Loucy (cell line): ENCODE measurements around the gene ATP7B.

ENCODE experiments used
- H2AFZ ChIP-seq: fragments of 200-600 bp; sonication (generic); 2 replicates; pipeline ENCODE4 v1.6.0; 2016; ENCODE audit warnings: antibody characterized with exemption, mild to moderate bottlenecking, low read length, moderate library complexity
- H3F3A ChIP-seq: fragments of 200-600 bp; 2 replicates; pipeline ENCODE4 v1.6.0; 2016; ENCODE audit warnings: antibody characterized with exemption, low read depth, mild to moderate bottlenecking
- H3K27me3 ChIP-seq: fragments of 200-600 bp; sonication (generic); 2 replicates; pipeline ENCODE4 v1.6.1; 2014; ENCODE audit warnings: low read length, mild to moderate bottlenecking; ENCODE audit not compliant: insufficient read depth, poor library complexity, severe bottlenecking
- H3K36me3 ChIP-seq: fragments of 200-600 bp; sonication (generic); 2 replicates; pipeline ENCODE4 v1.6.1; 2016; ENCODE audit warnings: low read length; ENCODE audit not compliant: insufficient read depth
- H3K4me1 ChIP-seq: fragments of 200-600 bp; sonication (generic); 2 replicates; pipeline ENCODE4 v1.5.1; 2014; ENCODE audit warnings: low read length, mild to moderate bottlenecking; ENCODE audit not compliant: insufficient read depth, poor library complexity, severe bottlenecking
- H3K4me2 ChIP-seq: fragments of 200-600 bp; sonication (generic); 2 replicates; pipeline ENCODE4 v1.6.0; 2014; ENCODE audit warnings: antibody characterized with exemption, low read length, low read depth, mild to moderate bottlenecking; ENCODE audit not compliant: poor library complexity, severe bottlenecking
- H3K4me3 ChIP-seq: fragments of 200-600 bp; sonication (generic); 2 replicates; pipeline ENCODE4 v1.5.1; 2014; ENCODE audit warnings: low read length, mild to moderate bottlenecking, mixed read lengths; ENCODE audit not compliant: poor library complexity, severe bottlenecking
- H3K79me2 ChIP-seq: fragments of 200-600 bp; sonication (generic); 2 replicates; pipeline ENCODE4 v1.6.1; 2014; ENCODE audit warnings: low read length; ENCODE audit not compliant: insufficient read depth
- H3K9ac ChIP-seq: fragments of 200-600 bp; sonication (generic); 2 replicates; pipeline ENCODE4 v1.6.0; 2014; ENCODE audit warnings: mild to moderate bottlenecking, low read depth, low read length, moderate library complexity; ENCODE audit not compliant: poor library complexity, severe bottlenecking
- H3K9me2 ChIP-seq: fragments of 200-600 bp; sonication (generic); replicated peaks from 2 replicates; pipeline ENCODE4 v1.6.1; 2016; ENCODE audit warnings: low read depth, low read length, mixed read lengths
- H3K9me3 ChIP-seq: fragments of 200-600 bp; sonication (generic); 2 replicates; pipeline ENCODE4 v1.6.1; 2014; ENCODE audit warnings: mild to moderate bottlenecking, antibody characterized with exemption, low read length, low read depth; ENCODE audit not compliant: insufficient read depth
- H4K20me1 ChIP-seq: fragments of 200-600 bp; sonication (generic); 2 replicates; pipeline ENCODE4 v1.6.0; 2014; ENCODE audit warnings: antibody characterized with exemption, low read length, mild to moderate bottlenecking; ENCODE audit not compliant: insufficient read depth, poor library complexity, severe bottlenecking
- EZH2phosphoT487 ChIP-seq: fragments of 200-600 bp; IDR thresholded peaks from 2 replicates; pipeline ENCODE4 v1.6.1; 2018; ENCODE audit warnings: antibody characterized with exemption, mild to moderate bottlenecking, moderate library complexity, borderline replicate concordance
- TF ChIP-seq, protein P1 (sequence below): fragments of 200-600 bp; sonication (generic); conservative IDR thresholded peaks from 2 replicates; pipeline ENCODE4 v1.5.1; 2014; ENCODE audit warnings: mild to moderate bottlenecking, antibody characterized with exemption, low read length

The ATP7B gene

DNA sequence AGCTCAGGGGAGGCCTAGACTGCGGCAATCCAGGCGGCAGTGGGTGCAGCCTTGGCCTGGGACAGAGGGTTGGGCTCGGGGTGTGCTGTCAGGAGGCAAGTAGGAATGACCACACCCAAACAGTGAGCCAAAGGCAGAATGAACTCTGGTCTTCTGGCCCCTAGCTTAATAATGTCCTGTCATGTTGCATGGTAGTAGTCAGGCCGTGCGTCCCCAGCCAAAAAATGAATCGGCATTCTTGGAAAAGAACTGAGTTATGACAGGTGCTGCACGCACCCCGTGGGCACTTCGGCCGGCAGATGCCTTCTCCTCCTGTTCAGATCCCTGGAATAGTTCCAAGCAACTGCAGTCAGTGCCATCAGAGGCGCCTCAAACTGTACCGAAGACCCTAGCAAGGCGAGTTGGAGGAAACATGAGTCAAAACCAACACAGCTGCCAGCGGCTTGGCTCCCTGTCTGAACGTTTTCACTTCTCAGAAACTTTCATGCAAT is 55.9 kb downstream of the ATP7B start:
- H3K36me3 ChIP-seq = no peaks in the 10 kb centered on the region
- H4K20me1 ChIP-seq = no peaks in the 10 kb centered on the region
- H3F3A ChIP-seq = no peaks in the 10 kb centered on the region
- TF ChIP-seq, protein P1, sequence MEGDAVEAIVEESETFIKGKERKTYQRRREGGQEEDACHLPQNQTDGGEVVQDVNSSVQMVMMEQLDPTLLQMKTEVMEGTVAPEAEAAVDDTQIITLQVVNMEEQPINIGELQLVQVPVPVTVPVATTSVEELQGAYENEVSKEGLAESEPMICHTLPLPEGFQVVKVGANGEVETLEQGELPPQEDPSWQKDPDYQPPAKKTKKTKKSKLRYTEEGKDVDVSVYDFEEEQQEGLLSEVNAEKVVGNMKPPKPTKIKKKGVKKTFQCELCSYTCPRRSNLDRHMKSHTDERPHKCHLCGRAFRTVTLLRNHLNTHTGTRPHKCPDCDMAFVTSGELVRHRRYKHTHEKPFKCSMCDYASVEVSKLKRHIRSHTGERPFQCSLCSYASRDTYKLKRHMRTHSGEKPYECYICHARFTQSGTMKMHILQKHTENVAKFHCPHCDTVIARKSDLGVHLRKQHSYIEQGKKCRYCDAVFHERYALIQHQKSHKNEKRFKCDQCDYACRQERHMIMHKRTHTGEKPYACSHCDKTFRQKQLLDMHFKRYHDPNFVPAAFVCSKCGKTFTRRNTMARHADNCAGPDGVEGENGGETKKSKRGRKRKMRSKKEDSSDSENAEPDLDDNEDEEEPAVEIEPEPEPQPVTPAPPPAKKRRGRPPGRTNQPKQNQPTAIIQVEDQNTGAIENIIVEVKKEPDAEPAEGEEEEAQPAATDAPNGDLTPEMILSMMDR = no peak
- TF ChIP-seq EZH2phosphoT487 = no peak
- no peak overlapping the region for H3K4me2 ChIP-seq
- no peaks in the 10 kb centered on the region for H3K27me3 ChIP-seq
- H3K9me2 ChIP-seq = no peaks in the 10 kb centered on the region
- no peaks in the 10 kb centered on the region for H3K9me3 ChIP-seq
- H3K4me3 ChIP-seq = no peak overlapping the region
- H3K79me2 ChIP-seq = no peaks in the 10 kb centered on the region
- peaks cover 11% of the 10 kb centered on the region for H3K4me1 ChIP-seq
- no peak overlapping the region for H3K9ac ChIP-seq
- no peak overlapping the region for H2AFZ ChIP-seq

DNA sequence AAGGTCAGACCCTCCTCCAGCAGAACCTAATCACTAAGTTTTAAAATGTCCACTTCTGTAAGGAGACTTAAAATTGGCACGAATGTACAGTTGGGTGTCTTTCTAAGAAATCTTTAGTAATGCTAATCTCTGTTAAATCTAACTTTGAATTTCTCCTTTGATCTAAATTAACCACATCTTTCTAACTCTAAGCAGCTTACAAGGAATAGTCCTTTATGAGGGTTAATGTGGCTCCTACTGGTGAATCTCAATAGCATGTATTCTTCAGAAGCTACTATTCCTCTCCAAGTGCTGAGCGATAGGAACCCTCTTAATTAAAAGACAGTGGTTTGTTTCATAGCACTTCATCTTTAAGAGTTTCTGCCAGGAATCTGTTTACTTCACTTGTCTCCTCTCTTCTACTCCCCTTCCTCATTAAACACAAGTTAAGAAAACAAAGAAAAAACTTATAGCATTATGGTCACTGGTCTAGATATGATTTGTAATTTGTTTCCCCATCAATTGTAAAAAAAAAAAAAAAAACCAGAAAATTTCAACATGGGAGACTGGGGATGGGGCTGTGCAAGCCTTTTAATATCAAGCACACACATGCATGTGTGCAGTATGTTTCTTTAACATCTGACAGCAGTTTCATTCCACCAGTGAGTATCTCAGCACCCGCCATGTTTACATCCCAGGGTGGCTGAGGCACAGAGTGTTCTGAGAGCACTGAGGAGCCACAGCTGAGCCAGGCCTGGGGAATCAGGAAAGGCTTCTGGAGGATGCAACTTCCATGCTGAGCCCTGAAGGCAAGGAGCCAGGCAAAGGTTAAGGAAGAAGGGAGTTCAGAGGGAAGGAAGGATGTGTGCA is 57.7 kb downstream of the ATP7B start:
- Histone ChIP-seq H3K9ac (no peak overlapping the region), H3K27me3 (no peaks in the 10 kb centered on the region), H3K36me3 (no peaks in the 10 kb centered on the region), H3K4me3 (no peak overlapping the region), H3K4me2 (no peak overlapping the region), H2AFZ (no peak overlapping the region), H3F3A (no peaks in the 10 kb centered on the region), H3K9me3 (no peaks in the 10 kb centered on the region), H3K79me2 (no peaks in the 10 kb centered on the region), H3K4me1 (peaks cover 5% of the 10 kb centered on the region), H4K20me1 (no peaks in the 10 kb centered on the region), H3K9me2 (no peaks in the 10 kb centered on the region)
- TF ChIP-seq, protein P1 = no peak
- no peak for TF ChIP-seq EZH2phosphoT487

DNA sequence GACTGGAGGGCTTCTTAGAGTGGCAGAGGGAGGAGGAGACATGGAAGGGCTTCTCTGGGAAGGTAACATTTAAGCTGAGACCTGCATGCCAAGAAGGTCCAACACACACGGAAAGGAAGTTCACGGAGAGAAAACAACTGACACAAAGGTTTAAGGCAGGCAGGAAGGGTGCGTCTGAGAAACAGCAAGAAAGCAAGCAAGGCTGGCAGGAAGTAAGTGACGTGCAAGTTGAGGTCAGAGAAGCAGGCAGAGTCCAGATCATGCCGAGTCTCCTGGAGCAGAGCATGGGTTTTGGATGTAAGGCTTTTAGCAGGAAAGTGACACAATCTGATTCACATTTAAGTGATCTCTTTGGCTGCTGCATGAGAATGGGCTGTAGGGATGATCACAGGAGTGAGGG is 60.5 kb downstream of the ATP7B start:
- TF ChIP-seq EZH2phosphoT487 = no peak
- TF ChIP-seq, protein P1 = no peak
- Histone ChIP-seq H3K79me2 (no peaks in the 10 kb centered on the region), H3K4me3 (no peak overlapping the region), H3K9me3 (no peaks in the 10 kb centered on the region), H4K20me1 (no peaks in the 10 kb centered on the region), H3K36me3 (no peaks in the 10 kb centered on the region), H3F3A (no peaks in the 10 kb centered on the region), H3K9me2 (no peaks in the 10 kb centered on the region), H2AFZ (no peak overlapping the region), H3K4me2 (no peak overlapping the region), H3K4me1 (peaks cover 5% of the 10 kb centered on the region), H3K9ac (no peak overlapping the region), H3K27me3 (no peaks in the 10 kb centered on the region)
